GM18520 (cell line): ENCODE measurements around the gene OR5AS1.
"Not testable (repeated sequence)": the region's sequence is repeated elsewhere in the genome, so short reads cannot be mapped to it uniquely, and the experiment has no call there.

ENCODE experiments used
- ATAC-seq: cut with Tn5 transposase; IDR thresholded peaks from one replicate; pipeline ENCODE4 v1.9.1; 2021; ENCODE audit not compliant: unreplicated experiment

Gene OR5AS1

DNA sequence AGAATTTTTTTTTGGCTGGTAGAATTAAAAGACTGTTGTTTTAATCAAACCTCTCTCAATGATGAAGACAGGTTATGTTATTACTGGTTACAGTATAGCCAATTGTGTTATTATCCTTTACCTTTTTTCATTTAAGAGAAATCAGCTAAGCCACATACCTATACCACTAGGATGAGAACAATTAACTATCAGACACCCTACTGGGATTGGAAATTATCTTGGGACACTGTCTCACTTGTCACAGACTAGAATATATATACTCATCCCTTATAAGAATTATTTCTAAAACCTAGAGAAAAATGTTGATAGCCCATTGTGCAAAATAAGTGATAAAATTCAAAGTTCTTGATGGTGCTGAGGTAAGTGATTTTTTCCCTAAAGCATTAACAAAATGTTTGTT, at the start of gene OR5AS1:
Gene OR5AS1 (plus strand): TSS at position 301 of the 400 bp plus-strand sequence. CDS start 2,765 bp downstream, outside the sequence.
- no peak for ATAC-seq

DNA sequence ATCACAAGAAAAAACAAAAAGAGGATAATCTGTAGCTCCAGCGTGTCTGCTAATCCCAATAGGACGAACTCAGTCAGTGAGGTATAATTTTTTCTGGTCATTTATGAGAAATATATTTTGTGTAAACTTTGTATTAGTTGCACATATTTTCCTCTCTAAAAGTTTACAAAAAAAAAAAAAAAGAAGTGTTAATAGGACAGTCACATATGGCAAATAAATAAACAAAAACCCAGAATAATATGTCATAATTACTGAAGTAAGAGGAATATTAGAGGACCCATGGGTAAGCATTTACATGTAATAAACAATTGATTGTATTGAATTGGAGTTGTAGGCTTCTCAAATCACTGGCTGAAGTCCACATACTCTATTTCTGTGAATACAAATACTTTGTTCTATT, 32.9 kb upstream of the OR5AS1 start, which contains the start of gene OR5F1:
Gene OR5F1 (minus strand): TSS at position 101 of the 400 bp plus-strand sequence. CDS start 0 bp downstream, at position 101.
- ATAC-seq, result no peak

DNA sequence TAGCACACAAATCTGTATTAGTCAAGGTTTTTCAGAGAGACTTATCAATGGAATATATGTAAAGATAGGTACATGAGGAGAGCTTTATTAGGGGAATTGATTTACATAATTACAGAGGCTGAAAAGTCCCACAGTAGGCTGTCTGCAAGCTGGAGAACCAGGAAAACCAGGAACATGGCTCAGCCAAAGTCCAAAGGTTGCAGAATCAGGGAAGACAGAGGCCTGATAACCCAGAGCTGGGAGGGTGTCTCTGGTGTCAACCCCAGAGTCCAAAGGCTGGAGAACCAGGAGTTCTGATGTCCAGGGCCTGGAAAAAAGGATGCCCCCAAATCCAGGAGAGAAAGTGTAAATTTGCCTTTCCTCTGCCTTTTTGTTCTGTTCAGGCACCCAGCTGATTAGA, 16.7 kb upstream of the OR5AS1 start:
- no peak for ATAC-seq

DNA sequence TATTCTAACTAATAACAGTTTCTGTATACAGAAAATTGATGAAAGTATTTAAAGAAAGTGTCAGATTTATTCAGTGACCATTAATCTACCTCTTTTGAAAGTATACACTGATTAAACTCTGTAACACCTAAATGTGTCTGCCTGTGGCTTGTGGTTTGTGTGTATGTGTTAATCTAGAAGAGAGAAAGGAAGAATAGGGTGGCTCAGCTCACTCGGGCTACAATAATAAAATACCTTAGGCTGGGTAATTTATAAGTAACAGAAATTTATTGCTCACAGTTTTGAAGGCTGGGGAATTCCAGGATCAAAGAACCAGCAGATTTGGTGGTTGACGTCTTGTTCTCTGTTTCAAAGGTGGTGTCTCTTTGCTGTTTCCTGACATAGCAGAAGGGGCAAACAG, 13.6 kb upstream of the OR5AS1 start:
- ATAC-seq, result no peak

DNA sequence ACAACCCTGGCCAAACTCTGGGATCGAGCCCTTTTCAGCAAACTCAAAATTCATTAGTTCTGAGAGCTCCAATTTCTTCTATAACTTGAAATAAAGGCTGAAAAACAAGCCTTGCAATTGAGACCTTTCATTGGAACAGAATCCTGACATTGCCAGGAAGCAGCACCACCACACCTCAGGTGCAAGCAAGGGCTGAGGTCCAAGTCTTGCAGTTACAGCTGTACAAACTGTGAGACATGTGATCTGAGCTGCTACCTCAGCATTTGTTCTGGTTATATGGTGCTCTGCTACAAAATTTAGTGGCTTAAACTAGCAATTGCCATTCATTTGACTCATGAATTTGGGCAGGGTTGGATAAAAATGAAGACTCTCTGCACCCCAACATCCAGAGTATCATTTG, 18.1 kb downstream of the OR5AS1 start:
- no peak for ATAC-seq

DNA sequence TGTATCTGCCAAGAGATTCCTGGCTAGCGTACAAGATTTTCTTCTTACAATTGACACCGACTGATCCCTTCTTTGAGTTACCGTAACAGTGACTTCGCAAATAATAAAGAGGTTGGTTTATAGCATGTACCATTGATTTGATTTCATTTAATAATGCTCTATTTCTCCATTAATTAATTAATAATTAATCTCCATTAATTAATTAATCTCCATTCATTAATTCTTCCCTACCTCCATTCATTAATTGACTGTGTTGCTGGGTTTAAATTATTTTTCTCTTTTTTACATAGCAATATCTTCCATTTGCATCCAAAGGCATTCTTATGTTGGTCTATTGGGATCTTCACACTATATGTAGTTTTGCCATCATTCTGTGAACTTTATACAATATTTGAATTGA, 21.0 kb downstream of the OR5AS1 start:
- no peak for ATAC-seq

DNA sequence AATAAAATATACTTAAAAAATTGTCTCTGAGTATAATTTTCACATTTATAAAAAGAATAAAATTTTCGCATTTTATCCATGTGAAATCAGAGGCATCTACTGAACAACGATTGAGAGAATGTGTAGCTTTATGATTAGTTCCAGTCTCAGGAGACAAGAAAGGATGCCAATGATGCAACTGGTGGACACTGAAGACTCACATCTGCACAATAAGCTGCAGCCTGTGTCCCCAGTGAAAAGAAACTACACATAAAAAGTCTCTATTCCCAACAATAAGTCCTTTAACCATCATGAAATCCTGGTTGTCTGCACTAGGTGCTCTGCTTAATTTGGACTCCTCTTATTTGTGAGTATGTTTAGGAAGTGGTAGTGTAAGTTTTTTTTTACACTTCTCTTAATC, 22.0 kb downstream of the OR5AS1 start:
- ATAC-seq, result no peak

DNA sequence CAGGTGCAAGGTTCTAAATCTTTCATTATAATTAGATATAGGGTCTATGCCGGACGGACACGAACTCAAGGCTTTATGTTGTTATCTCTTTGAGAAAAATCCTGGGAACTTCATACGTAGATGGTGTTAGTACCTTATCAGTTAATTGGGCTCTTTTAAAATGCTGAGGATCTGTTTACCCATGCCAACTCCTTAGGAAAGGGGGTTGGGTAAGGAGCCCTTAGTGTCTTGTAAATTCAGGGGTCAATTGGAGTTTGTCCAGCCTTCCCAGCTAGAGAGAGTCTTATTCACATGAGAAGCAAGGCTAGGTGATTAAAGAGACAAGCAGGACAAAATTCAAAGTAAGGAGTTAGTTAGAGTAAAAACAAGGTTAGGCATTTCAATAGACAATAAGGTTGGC, 28.9 kb downstream of the OR5AS1 start:
- not testable (repeated sequence) for ATAC-seq

DNA sequence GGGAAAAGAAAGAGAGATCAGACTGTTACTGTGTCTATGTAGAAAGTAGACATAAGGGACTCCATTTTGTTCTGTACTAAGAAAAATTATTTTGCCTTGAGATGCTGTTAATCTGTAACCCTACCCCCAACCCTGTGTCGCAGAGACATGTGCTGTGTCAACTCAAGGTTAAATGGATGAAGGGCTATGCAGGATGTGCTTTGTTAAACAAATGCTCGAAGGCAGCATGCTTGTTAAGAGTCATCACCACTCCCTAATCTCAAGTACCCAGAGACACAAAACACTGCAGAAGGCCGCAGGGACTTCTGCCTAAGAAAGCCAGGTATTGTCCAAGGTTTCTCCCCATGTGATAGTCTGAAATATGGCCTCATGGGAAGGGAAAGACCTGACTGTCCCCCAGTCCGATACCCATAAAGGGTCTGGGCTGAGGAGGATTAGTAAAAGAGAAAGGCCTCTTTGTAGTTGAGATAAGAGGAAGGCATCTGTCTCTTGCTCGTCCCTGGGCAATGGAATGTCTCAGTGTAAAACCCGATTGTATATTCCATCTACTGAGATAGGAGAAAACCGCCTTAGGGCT, 30.3 kb downstream of the OR5AS1 start:
- ATAC-seq, result not testable (repeated sequence)

DNA sequence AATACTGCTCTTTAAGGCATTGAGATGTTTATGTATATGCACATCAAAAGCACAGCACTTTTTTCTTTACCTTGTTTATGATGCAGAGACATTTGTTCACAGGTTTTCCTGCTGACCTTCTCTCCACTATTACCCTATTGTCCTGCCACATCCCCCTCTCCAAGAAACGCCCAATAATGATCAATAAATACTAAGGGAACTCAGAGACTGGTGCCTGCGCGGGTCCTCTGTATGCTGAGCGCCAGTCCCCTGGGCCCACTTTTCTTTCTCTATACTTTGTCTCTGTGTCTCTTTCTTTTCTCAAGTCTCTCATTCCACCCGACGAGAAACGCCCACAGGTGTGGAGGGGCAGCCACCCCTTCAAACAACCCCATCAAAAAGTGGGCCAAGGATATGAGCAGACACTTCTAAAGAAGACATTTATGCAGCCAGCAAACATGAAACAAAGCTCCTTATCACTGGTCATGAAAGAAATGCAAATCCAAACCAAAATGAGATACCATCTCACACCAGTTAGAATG, 30.9 kb downstream of the OR5AS1 start:
- not testable (repeated sequence) for ATAC-seq

DNA sequence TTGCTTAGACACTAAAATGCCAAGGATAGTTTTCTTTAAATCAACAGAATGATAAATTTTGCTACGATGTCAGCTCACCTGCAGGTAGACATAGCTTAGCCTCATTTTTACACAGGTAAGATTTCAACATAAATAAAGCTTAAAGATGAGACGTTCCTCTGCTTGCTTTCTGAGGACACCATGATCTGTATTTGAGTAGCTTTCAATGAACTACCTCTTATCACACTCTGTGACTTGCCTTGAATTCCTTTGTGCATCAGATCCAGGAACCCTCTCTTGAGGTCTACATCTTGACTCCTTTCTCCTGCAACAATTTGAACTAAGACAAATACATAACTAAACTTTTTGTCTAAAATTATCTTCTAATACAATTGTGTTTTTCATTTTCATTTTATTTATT, 39.5 kb downstream of the OR5AS1 start:
- ATAC-seq, result no peak
